OCI-LY7 (cell line): ENCODE measurements around the gene STOML3. TPM values are rescaled to one million over a fixed set of nuclear protein-coding genes. Genes with fewer than 3 reads are reported as not detected.

Source experiments
- BruUV-seq: library from RNA; stranded (reverse); fragments of 400-500 nt; replicated peaks from 2 replicates; lab custom pipeline; 2021; lab: Mats Ljungman, UMichigan
- CTCF ChIA-PET: fragments of 300-600 bp; sonication (Branson Sonifier 250); formaldehyde crosslinking; loops from one replicate; lab custom pipeline; 2022; ENCODE audit warnings: antibody characterized with exemption; ENCODE audit not compliant: unreplicated experiment; lab: Charles Lee
- POLR2A ChIA-PET: fragments of 300-600 bp; sonication (Branson Sonifier 250); formaldehyde crosslinking; loops from one replicate; lab custom pipeline; 2022; ENCODE audit warnings: antibody characterized with exemption; lab: Charles Lee
- DNase-seq: peaks from one replicate; pipeline ENCODE4 v3.0.0-alpha.2; 2015; ENCODE audit warnings: low spot score
- H2AFZ ChIP-seq: fragments of 200-600 bp; sonication (generic), shearing (Covaris generic); 2 replicates; pipeline ENCODE4 v1.6.1; 2014; ENCODE audit warnings: mild to moderate bottlenecking, antibody characterized with exemption, low read length, moderate library complexity
- H3K27ac ChIP-seq: fragments of 200-600 bp; sonication (generic); 2 replicates; pipeline ENCODE4 v1.5.1; 2014; ENCODE audit warnings: mixed run types, low read depth, mild to moderate bottlenecking, moderate library complexity, low read length, inconsistent platforms; ENCODE audit not compliant: poor library complexity, severe bottlenecking
- H3K36me3 ChIP-seq: fragments of 200-600 bp; sonication (generic); 2 replicates; pipeline ENCODE4 v1.6.1; 2014; ENCODE audit warnings: mild to moderate bottlenecking, antibody characterized with exemption, low read length, moderate library complexity, mixed read lengths; ENCODE audit not compliant: insufficient read depth
- H3K4me1 ChIP-seq: fragments of 200-600 bp; sonication (generic); 2 replicates; pipeline ENCODE4 v1.5.1; 2014; ENCODE audit warnings: mild to moderate bottlenecking, low read length; ENCODE audit not compliant: insufficient read depth, poor library complexity, severe bottlenecking
- H3K4me2 ChIP-seq: fragments of 200-600 bp; sonication (generic); 2 replicates; pipeline ENCODE4 v1.6.1; 2014; ENCODE audit warnings: mild to moderate bottlenecking, low read length
- H3K4me3 ChIP-seq: fragments of 200-600 bp; sonication (generic); 2 replicates; pipeline ENCODE4 v1.5.1; 2014; ENCODE audit warnings: mild to moderate bottlenecking, low read depth, low read length; ENCODE audit not compliant: poor library complexity, severe bottlenecking
- H3K79me2 ChIP-seq: fragments of 200-600 bp; sonication (generic); 2 replicates; pipeline ENCODE4 v1.6.1; 2016; ENCODE audit warnings: low read depth, mild to moderate bottlenecking, low read length, moderate library complexity, mixed read lengths; ENCODE audit not compliant: insufficient read depth
- H3K9me2 ChIP-seq: fragments of 200-600 bp; sonication (generic); 2 replicates; pipeline ENCODE4 v1.6.1; 2016; ENCODE audit warnings: mild to moderate bottlenecking, low read length, mixed read lengths; ENCODE audit not compliant: insufficient read depth
- H3K9me3 ChIP-seq: fragments of 200-600 bp; sonication (generic); 2 replicates; pipeline ENCODE4 v1.6.1; 2014; ENCODE audit warnings: mild to moderate bottlenecking, mixed run types, low read length, mixed read lengths
- H4K20me1 ChIP-seq: fragments of 200-600 bp; sonication (generic); 2 replicates; pipeline ENCODE4 v1.6.1; 2014; ENCODE audit warnings: mild to moderate bottlenecking, antibody characterized with exemption, low read length, moderate library complexity, mixed read lengths; ENCODE audit not compliant: insufficient read depth
- EZH2phosphoT487 ChIP-seq: fragments of 200-600 bp; sonication (generic); IDR thresholded peaks from 2 replicates; pipeline ENCODE4 v1.6.1; 2018; ENCODE audit warnings: low read depth, borderline replicate concordance, mild to moderate bottlenecking, mixed run types, antibody characterized with exemption, low read length, moderate library complexity, mixed read lengths
- intact Hi-C: fragments of 100-400 bp; cut with micrococcal nuclease; formaldehyde crosslinking; loops from one replicate; pipeline ENCODE4 v1.10.0; 2022; ENCODE audit not compliant: unreplicated experiment
- total RNA-seq, 2 experiments: library from RNA; depleted of rRNA in 1 of 2; stranded (reverse); fragments of >200 nt in 1 of 2; shearing (Covaris generic) in 1 of 2; gene quantifications; 2 replicates each; pipeline ENCODE4 v1.2.3, GENCODE V29; 2014 to 2022
- TF ChIP-seq, protein P1 (sequence below): fragments of 200-600 bp; sonication (generic); conservative IDR thresholded peaks from 2 replicates; pipeline ENCODE4 v1.5.1; 2014; ENCODE audit warnings: mild to moderate bottlenecking, antibody characterized with exemption, low read length, moderate library complexity, mixed read lengths

STOML3 gene
- total RNA-seq, 2 experiments from 2014 or later, result not detected

GRCh38 chr13:38998739-38999138 is 8.1 kb upstream of the STOML3 start:
- Histone ChIP-seq H3K27ac (no peak overlapping the region), H3K36me3 (no peaks in the 10 kb centered on the region), H3K4me2 (no peak overlapping the region), H2AFZ (no peak overlapping the region), H3K9me3 (no peaks in the 10 kb centered on the region), H4K20me1 (no peaks in the 10 kb centered on the region), H3K79me2 (no peaks in the 10 kb centered on the region), H3K4me1 (no peaks in the 10 kb centered on the region), H3K9me2 (no peaks in the 10 kb centered on the region), H3K4me3 (no peak overlapping the region)
- TF ChIP-seq EZH2phosphoT487, result no peak
- TF ChIP-seq, protein P1, sequence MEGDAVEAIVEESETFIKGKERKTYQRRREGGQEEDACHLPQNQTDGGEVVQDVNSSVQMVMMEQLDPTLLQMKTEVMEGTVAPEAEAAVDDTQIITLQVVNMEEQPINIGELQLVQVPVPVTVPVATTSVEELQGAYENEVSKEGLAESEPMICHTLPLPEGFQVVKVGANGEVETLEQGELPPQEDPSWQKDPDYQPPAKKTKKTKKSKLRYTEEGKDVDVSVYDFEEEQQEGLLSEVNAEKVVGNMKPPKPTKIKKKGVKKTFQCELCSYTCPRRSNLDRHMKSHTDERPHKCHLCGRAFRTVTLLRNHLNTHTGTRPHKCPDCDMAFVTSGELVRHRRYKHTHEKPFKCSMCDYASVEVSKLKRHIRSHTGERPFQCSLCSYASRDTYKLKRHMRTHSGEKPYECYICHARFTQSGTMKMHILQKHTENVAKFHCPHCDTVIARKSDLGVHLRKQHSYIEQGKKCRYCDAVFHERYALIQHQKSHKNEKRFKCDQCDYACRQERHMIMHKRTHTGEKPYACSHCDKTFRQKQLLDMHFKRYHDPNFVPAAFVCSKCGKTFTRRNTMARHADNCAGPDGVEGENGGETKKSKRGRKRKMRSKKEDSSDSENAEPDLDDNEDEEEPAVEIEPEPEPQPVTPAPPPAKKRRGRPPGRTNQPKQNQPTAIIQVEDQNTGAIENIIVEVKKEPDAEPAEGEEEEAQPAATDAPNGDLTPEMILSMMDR, result no peak
- POLR2A ChIA-PET, result interaction anchor here (1.0 to 1.2 kb wide), 2 partner anchors 12 to 386 kb away, joined by 3 read pairs; no protein-coding TSS in a partner anchor
- CTCF ChIA-PET, result no interaction called here
- no peak for DNase-seq
- intact Hi-C loops, result no loop called here
- BruUV-seq, result no TSS peak

DNA sequence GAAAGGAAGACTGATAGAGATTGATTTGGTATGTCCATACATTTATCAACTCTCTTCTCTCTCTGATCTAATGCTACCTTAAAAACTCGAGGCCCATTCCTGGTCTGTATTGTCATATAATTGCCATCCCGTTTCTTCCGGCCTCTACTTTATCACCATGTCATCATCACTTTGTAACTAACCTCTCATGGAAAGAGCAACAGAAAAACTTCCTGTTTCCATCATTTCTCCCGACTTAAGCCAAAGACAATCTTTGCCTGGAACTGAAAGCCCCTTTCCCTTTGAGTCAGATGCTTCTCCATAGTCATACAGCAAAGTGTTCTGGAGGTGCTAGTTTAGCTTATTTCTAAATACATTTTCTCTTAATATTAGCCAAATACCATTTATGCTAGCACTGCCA is 2.8 kb upstream of the STOML3 start:
- H3K4me1 ChIP-seq, result no peaks in the 10 kb centered on the region
- ChIA-PET POLR2A (no interaction called here), CTCF (no interaction called here)
- H3K9me2 ChIP-seq, result no peaks in the 10 kb centered on the region
- intact Hi-C loops, result no loop called here
- no peak overlapping the region for H2AFZ ChIP-seq
- H3K79me2 ChIP-seq, result no peaks in the 10 kb centered on the region
- DNase-seq, result no peak
- no TSS peak for BruUV-seq
- H3K4me3 ChIP-seq, result no peak overlapping the region
- no peak overlapping the region for H3K4me2 ChIP-seq
- H4K20me1 ChIP-seq, result no peaks in the 10 kb centered on the region
- no peaks in the 10 kb centered on the region for H3K9me3 ChIP-seq
- H3K27ac ChIP-seq, result no peak overlapping the region
- no peaks in the 10 kb centered on the region for H3K36me3 ChIP-seq
- TF ChIP-seq EZH2phosphoT487, result no peak
- TF ChIP-seq, protein P1, result no peak

GRCh38 chr13:38981096-38981495 is 9.5 kb downstream of the STOML3 start:
- TF ChIP-seq EZH2phosphoT487, result no peak
- TF ChIP-seq, protein P1, result no peak
- H3K79me2 ChIP-seq, result no peaks in the 10 kb centered on the region
- no peaks in the 10 kb centered on the region for H4K20me1 ChIP-seq
- ChIA-PET POLR2A (no interaction called here), CTCF (no interaction called here)
- no peaks in the 10 kb centered on the region for H3K36me3 ChIP-seq
- H3K4me3 ChIP-seq, result no peak overlapping the region
- no peaks in the 10 kb centered on the region for H3K9me3 ChIP-seq
- no peak for DNase-seq
- no peak overlapping the region for H3K27ac ChIP-seq
- intact Hi-C loops, result no loop called here
- no peaks in the 10 kb centered on the region for H3K9me2 ChIP-seq
- no peaks in the 10 kb centered on the region for H3K4me1 ChIP-seq
- H3K4me2 ChIP-seq, result no peak overlapping the region
- no TSS peak for BruUV-seq
- no peak overlapping the region for H2AFZ ChIP-seq
